HUES64 (cell line): ENCODE measurements around the gene CSHL1.

ENCODE experiments used
- H3K27ac ChIP-seq: 2 replicates; pipeline ENCODE4 v1.7.0; 2013; ENCODE audit warnings: low read depth, low read length, inconsistent platforms
- H3K27me3 ChIP-seq: 2 replicates; pipeline ENCODE4 v1.6.1; 2013; ENCODE audit warnings: mild to moderate bottlenecking, low read length; ENCODE audit not compliant: insufficient read depth
- H3K36me3 ChIP-seq: 2 replicates; pipeline ENCODE4 v1.6.1; 2013; ENCODE audit warnings: mild to moderate bottlenecking, low read length; ENCODE audit not compliant: insufficient read depth
- H3K4me1 ChIP-seq: 2 replicates; pipeline ENCODE4 v1.6.1; 2013; ENCODE audit warnings: mild to moderate bottlenecking, low read length, moderate library complexity; ENCODE audit not compliant: insufficient read depth
- H3K4me3 ChIP-seq: 2 replicates; pipeline ENCODE4 v1.5.1; 2013; ENCODE audit warnings: mild to moderate bottlenecking, low read length, moderate library complexity
- H3K9ac ChIP-seq: 2 replicates; pipeline ENCODE4 v1.6.1; 2013; ENCODE audit warnings: mild to moderate bottlenecking, low read depth, low read length
- H3K9me3 ChIP-seq: 2 replicates; pipeline ENCODE4 v1.6.1; 2013; ENCODE audit warnings: low read depth, low read length; ENCODE audit not compliant: insufficient read depth
- WGBS: fragments of 150-250, 120-280 bp; methylation state at CpG from one replicate; pipeline ENCODE4 v1.1.7; 2013; ENCODE audit warnings: missing lambda C conversion rate; 5-methylcytosine and 5-hydroxymethylcytosine counted together

The CSHL1 gene

DNA sequence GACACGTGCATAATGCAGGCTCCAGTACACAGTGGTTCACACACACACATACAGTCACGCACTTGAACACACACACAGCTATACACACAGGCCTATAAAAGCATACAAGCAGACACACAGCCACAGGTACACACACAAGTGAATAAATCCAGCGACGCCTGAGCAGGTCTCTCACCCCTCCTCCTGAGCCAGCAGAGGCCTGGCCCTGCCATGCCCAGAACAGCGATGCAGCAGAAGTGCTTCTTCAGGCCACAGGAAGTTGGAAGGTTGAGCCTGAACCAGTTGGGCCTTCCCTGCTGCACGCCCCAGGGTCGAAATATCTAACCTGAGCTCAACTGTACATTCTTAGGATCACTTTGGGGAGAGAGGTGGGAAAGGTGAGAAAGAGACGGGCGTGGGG lies 28.3 kb upstream of the CSHL1 start:
- Histone ChIP-seq H3K4me3 (no peak overlapping the region), H3K27me3 (no peaks in the 10 kb centered on the region), H3K9me3 (no peaks in the 10 kb centered on the region), H3K9ac (no peak overlapping the region), H3K36me3 (no peaks in the 10 kb centered on the region), H3K4me1 (no peaks in the 10 kb centered on the region), H3K27ac (no peak overlapping the region)
- 96% methylated on average over 9 of the region's 9 CpGs for WGBS

DNA sequence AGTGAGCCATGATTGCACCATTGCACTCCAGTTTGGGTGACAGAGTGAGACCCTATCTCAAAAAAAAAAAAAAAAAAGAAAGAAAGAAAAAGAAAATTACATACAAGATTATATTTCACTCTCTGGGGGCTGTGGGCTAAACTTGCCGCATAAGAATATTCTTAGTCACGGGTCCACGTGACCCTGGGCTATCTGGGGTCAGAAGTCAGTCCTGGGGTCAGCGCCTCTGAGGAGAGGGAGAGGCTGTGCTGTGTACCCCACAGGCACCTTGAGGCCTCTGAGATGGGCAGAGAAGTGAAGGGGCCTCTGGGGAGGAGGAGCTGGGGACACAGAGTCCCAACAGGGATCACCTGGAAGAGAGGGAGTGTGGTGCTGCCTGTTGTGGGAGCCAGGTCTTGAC lies 26.9 kb upstream of the CSHL1 start:
- no peaks in the 10 kb centered on the region for H3K9me3 ChIP-seq
- no peak overlapping the region for H3K4me3 ChIP-seq
- H3K9ac ChIP-seq = no peak overlapping the region
- WGBS = 90% methylated on average over 4 of the region's 4 CpGs
- no peaks in the 10 kb centered on the region for H3K4me1 ChIP-seq
- H3K27ac ChIP-seq = no peak overlapping the region
- no peaks in the 10 kb centered on the region for H3K27me3 ChIP-seq
- no peaks in the 10 kb centered on the region for H3K36me3 ChIP-seq

DNA sequence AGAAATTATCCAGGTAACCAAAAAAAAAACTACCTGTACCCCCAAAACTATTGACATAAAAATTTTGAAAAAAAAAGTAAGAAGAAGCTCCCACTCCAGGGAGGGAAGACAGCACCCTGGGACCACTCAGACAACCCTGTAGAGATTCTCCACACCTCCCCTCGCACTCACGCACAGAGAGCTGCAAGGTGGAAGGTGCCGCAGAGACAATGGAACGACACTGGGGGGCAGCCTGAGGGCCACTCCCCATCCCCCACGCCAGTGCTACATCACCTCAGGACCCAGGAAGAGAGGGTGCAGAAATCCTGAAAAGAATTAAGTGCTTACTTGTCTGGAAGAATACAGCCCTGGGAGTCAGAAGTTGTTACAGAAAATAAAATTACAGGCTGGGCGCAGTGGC lies 26.3 kb upstream of the CSHL1 start:
- Histone ChIP-seq H3K36me3 (no peaks in the 10 kb centered on the region), H3K27me3 (no peaks in the 10 kb centered on the region), H3K27ac (no peak overlapping the region), H3K9ac (no peak overlapping the region), H3K4me1 (no peaks in the 10 kb centered on the region), H3K9me3 (no peaks in the 10 kb centered on the region), H3K4me3 (no peak overlapping the region)
- WGBS = 85% methylated on average over 6 of the region's 6 CpGs

DNA sequence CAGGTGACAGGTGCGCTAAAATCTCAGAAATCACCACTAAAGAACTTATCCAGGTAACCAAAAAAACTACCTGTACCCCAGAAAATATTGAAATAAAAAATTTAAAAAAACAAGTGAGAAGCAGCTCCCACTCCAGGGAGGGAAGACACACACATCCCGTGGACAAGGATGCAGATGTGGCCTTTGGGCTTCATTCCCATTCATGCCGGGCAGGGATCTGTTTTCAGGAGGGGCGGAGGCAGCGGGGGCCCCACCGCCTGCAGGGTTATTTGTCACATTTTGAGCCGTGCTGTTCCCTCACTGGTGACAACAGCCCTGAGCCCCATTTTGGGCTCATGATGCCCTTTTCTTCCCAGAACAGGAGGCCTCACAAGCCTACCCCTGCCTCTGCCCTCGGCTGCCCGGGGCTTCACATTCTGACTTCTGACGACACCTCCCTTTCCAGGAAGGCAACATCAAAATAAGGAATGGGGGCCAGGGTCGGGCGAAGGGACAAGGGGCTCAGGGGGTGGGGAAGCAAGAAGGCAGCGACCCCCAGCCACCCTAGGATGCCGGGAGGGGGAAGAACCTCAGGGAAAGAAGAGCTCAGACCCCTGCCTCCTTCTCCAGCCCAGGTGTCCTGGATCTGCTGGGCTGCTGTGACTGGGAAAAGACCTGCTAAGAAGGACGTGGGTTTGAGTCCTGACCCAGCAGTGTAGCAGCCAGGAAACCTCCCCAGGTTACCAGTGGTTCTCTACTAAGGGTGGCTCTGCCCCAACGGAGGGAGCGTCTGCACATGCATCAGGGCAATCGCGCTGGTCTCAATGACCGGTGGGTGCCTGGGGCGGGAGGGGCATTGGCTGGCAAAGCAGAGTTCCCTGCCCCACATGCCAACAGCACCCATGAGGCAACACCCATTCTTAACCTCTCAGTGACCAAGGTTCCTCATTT lies 23.4 kb upstream of the CSHL1 start:
- H3K27ac ChIP-seq = no peak overlapping the region

DNA sequence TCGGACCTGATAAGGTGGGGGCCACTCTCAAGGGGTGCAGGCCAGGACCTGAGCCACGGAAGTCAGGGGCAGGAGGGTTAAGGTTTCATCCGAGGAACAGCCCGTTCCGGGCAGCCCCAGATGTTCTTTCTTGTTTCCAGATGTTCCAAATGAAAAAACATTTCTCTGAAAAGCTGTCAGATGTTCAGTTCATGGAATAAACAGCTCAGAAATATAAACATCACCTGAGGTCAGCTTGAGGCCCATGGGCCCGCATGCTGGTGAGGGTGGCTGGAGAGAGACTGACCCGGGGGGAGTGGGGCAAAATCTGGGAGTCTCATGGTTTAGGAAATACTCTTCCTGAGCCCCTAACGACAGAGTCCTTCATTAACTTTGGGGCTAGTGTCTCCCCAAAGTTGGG lies 22.5 kb upstream of the CSHL1 start:
- 91% methylated on average over 8 of the region's 8 CpGs for WGBS
- Histone ChIP-seq H3K27me3 (no peaks in the 10 kb centered on the region), H3K9me3 (no peaks in the 10 kb centered on the region), H3K4me3 (no peak overlapping the region), H3K4me1 (peaks cover 9% of the 10 kb centered on the region; the same call in 1 of the 2 replicates), H3K9ac (no peak overlapping the region), H3K27ac (no peak overlapping the region), H3K36me3 (no peaks in the 10 kb centered on the region)

More for the DNA sequence above, 23.4 kb upstream of the CSHL1 start:
- Histone ChIP-seq H3K9ac (no peak overlapping the region), H3K36me3 (no peaks in the 10 kb centered on the region), H3K27me3 (no peaks in the 10 kb centered on the region), H3K4me1 (peaks cover 9% of the 10 kb centered on the region; the same call in 1 of the 2 replicates), H3K4me3 (no peak overlapping the region), H3K9me3 (no peaks in the 10 kb centered on the region)
- WGBS = 92% methylated on average over 21 of the region's 21 CpGs

DNA sequence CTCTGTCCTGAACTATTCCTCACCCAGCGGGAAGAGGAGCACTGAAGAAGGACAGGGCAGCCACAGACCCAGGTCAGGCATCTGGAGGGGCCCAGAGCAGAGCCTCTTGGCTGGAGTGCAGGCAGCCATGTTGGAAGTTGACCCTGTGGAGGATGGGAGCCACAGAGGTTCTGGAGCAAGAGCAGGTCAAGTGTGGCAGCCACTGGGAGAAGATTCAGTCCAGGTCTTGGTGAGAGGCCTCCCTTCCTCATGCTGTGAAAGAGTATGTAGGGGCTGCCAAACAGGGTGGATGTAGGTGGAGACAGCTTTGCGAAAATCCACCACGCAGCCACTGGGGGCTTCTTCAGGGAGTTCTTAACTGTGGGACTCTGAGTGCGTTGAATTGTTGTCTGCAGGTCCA lies 21.7 kb upstream of the CSHL1 start:
- Histone ChIP-seq H3K27ac (no peak overlapping the region), H3K36me3 (no peaks in the 10 kb centered on the region), H3K4me1 (peaks cover 9% of the 10 kb centered on the region; the same call in 1 of the 2 replicates), H3K4me3 (no peak overlapping the region), H3K9me3 (no peaks in the 10 kb centered on the region), H3K9ac (no peak overlapping the region), H3K27me3 (no peaks in the 10 kb centered on the region)
- WGBS = 96% methylated on average over 4 of the region's 4 CpGs

DNA sequence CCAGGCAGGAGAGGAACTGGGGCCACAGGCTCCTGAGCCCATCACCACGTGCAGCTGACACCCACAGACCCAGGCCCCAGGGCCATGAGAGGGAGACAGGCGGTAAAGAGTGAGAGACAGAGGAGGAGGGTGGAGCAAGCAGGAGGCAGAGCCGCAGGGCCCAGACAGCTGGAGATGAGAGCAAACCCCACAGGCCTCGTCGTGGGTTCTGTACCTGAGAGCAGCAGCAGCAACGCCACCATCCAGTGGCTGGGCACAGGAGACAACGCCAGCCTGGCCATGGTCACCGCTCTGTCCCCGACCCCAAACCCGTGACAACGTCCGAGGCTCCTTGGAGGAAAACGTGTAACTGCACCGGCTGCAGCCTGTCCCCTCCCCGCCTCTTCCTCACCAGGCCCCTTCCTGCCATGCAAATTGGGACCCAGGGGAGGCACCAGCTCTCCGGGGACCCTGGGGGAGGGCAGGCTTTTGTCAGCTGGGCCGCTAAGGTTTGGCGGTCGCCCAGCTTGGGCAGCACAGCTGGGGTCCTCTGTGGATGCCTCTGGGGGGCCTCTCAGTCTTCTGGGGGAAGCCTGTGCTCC lies 21.0 kb upstream of the CSHL1 start, which contains the start of gene CD79B:
TSS of gene CD79B (minus strand) at position 351 of the 581 bp plus-strand sequence. CDS start at position 281, 70 bp downstream.
- no peak within 1 kb of the TSS for H3K9ac ChIP-seq

DNA sequence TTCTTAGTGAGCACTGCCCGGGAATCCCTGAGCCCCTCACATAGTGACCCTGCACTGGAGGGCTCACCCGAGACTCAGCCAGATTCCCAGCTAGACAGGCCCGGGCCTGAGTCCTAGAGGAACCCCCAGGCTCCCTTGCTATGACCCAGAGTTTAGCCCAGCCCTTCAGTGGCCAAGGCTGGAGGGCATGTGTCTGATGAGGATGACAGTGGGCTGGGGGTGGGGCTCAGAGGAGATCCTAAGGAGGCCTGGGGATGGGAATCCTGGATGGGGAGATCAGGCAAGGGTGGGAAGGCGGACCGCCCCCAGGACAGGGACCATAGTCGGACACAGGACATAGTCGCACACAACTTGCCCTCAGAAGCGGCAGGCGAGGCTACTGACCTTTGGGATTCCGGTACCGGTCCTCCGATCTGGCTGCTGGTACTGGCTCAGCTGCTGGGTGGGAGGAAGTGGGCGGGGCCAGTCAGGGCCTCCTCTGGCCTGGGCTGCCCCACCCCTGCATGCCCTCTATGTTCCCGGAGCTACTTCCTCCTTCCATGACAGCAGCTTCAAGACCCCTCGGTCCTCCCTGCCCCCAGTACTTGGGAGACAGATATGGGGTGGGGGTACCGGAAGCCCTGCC lies 20.0 kb upstream of the CSHL1 start:
- Histone ChIP-seq H3K27ac (no peak overlapping the region), H3K4me1 (peaks cover 9% of the 10 kb centered on the region; the same call in 1 of the 2 replicates), H3K9me3 (no peaks in the 10 kb centered on the region), H3K36me3 (no peaks in the 10 kb centered on the region), H3K4me3 (no peak overlapping the region), H3K27me3 (no peaks in the 10 kb centered on the region), H3K9ac (no peak overlapping the region)
- WGBS = 71% methylated on average over 16 of the region's 16 CpGs

More for the DNA sequence above, 21.0 kb upstream of the CSHL1 start, which contains the start of gene CD79B:
- peaks cover 9% of the 10 kb centered on the region; the same call in 1 of the 2 replicates for H3K4me1 ChIP-seq
- no peaks in the 10 kb centered on the region for H3K27me3 ChIP-seq
- no peaks in the 10 kb centered on the region for H3K9me3 ChIP-seq
- no peak within 1 kb of the TSS for H3K27ac ChIP-seq
- WGBS = 67% methylated on average over 19 of the region's 19 CpGs
- no peaks in the 10 kb centered on the region for H3K36me3 ChIP-seq
- H3K4me3 ChIP-seq = no peak within 1 kb of the TSS

DNA sequence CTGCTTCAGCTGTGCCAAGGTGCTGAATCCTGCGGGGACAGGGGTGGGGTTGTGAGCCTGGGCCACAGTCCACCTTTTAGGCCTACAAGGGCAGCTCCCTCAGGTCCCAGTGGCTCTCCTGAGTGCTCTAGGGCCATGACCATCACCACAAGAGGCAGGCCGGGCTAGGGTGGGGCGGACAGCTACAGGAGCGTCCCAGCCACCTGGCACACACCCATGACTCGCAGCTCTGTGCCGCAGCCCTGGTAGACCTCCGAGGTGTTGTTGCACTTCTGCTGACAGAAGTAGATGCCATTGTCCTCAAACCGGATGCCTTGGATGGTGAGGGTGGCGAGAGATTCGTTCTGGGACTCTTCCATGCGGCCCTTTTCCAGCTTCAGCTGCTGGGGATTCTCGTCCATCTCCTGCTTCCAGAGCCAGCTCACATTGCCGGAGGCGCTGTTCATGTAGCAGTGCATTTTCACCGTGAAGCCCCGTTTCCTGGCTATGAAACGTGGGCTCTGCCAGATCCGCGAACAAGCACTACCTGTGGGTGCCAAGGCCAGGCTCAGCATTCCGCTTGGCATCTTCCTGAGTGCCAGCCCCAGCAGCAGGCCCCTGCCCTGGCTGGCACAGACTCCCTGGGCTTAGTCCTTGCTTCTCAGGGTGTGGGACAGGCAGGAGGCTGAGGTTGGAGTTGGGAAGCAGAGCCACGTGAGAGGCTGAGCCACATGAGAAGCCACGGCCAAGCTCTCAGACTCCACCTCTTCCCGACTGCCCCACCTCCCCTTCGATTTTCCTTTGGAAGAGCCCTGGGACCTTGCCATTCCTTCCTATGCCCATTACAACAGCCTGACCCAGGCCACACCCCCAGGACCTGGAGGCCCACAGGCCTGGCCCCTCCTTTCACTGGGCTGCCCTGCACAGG lies 19.1 kb upstream of the CSHL1 start:
- Histone ChIP-seq H3K36me3 (no peaks in the 10 kb centered on the region), H3K9me3 (no peaks in the 10 kb centered on the region), H3K4me1 (peaks cover 9% of the 10 kb centered on the region; the same call in 1 of the 2 replicates), H3K27ac (no peak overlapping the region), H3K27me3 (no peaks in the 10 kb centered on the region), H3K4me3 (no peak overlapping the region), H3K9ac (no peak overlapping the region)
- 92% methylated on average over 24 of the region's 24 CpGs for WGBS

DNA sequence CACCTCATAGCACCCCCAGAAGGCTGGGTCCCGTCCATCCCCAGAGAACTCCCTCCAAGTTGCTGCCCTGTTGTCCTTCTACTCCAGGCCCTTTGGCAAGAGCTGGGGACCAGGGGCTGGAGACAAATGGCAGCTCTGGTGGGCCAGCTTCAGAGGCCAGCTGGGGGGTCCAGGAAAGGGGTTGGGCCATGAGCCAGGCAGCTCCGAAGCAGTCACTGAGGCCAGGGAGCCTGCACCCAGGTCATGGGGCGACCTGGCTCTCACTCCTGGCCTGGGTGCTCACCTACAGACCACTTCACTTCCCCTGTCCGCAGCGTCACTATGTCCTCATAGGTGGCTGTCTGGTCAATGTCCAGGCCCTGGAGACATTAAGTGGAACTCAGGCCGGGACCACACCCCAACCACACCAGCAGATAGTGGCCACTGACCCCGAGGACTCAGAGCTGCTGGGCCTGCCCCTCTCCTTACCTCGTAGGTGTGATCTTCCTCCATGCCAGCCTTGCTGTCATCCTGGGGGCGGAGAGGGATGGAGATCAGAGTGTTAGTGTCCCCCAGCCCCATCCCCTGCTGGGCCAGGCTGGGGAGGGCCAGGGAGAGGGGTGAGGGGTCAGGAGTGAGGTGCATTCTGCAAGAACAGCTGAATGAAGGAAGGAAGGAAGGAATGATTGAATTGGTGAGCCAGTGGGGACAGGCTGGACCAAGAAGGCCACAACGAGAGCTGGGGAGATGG lies 18.1 kb upstream of the CSHL1 start:
- H3K4me3 ChIP-seq = no peak overlapping the region
- 94% methylated on average over 10 of the region's 10 CpGs for WGBS
- H3K27me3 ChIP-seq = no peaks in the 10 kb centered on the region
- no peak overlapping the region for H3K27ac ChIP-seq
- no peaks in the 10 kb centered on the region for H3K9me3 ChIP-seq
- no peak overlapping the region for H3K9ac ChIP-seq
- no peaks in the 10 kb centered on the region for H3K36me3 ChIP-seq
- peaks cover 9% of the 10 kb centered on the region; the same call in 1 of the 2 replicates for H3K4me1 ChIP-seq
